WTC11 (cell line): ENCODE results near the gene FRMD4A. TPM values are rescaled to one million over a fixed set of nuclear protein-coding genes. Genes with fewer than 3 reads are reported as not detected.

Experiments
- ATAC-seq: fragments of 200-7000 bp; cut with Tn5 transposase; 2 replicates; pipeline ENCODE4 v1.10.0; 2021; ENCODE audit warnings: mild to moderate bottlenecking, moderate library complexity
- CTCF ChIA-PET: fragments of 300-600 bp; sonication (Branson Sonifier 250); formaldehyde crosslinking; loops from one replicate; lab custom pipeline; 2021; ENCODE audit warnings: antibody characterized with exemption; lab: Charles Lee
- POLR2A ChIA-PET: fragments of 350-600 bp; sonication (Branson Sonifier 250); formaldehyde crosslinking; loops from one replicate; lab custom pipeline; 2021; ENCODE audit warnings: antibody characterized with exemption; lab: Charles Lee
- DNase-seq: peaks from one replicate; pipeline ENCODE4 v3.0.0; 2021; ENCODE audit warnings: low spot score
- H3K27ac Mint-ChIP-seq: 2 replicates; pipeline ENCODE4 v1.8.0; 2021; ENCODE audit warnings: mixed read lengths
- H3K27me3 Mint-ChIP-seq: 2 replicates; pipeline ENCODE4 v1.8.0; 2021; ENCODE audit warnings: low read depth, mild to moderate bottlenecking, moderate library complexity, mixed read lengths
- H3K36me3 Mint-ChIP-seq: 2 replicates; pipeline ENCODE4 v1.8.0; 2021; ENCODE audit warnings: mixed read lengths
- H3K4me1 Mint-ChIP-seq: 2 replicates; pipeline ENCODE4 v1.8.0; 2022; ENCODE audit warnings: mixed read lengths
- H3K4me3 Mint-ChIP-seq: 2 replicates; pipeline ENCODE4 v1.8.0; 2021; ENCODE audit warnings: mild to moderate bottlenecking, moderate library complexity, mixed read lengths
- H3K9me3 Mint-ChIP-seq: 2 replicates; pipeline ENCODE4 v1.8.0; 2021; ENCODE audit warnings: mixed read lengths
- AFF4 ChIP-seq: sonication (generic); formaldehyde crosslinking; IDR thresholded peaks from 2 replicates; pipeline ENCODE4 v1.8.1; 2023; ENCODE audit warnings: mild to moderate bottlenecking, missing genetic modification reagents, borderline replicate concordance
- ARID4B ChIP-seq: sonication (generic); formaldehyde crosslinking; IDR thresholded peaks from 2 replicates; pipeline ENCODE4 v1.8.0; 2023; ENCODE audit warnings: missing genetic modification reagents, mild to moderate bottlenecking, borderline replicate concordance
- E2F4 ChIP-seq: sonication (generic); formaldehyde crosslinking; IDR thresholded peaks from 2 replicates; pipeline ENCODE4 v1.8.1; 2022; ENCODE audit warnings: low read depth, mild to moderate bottlenecking, moderate library complexity, missing genetic modification reagents, borderline replicate concordance
- ESRRA ChIP-seq: sonication (generic); formaldehyde crosslinking; IDR thresholded peaks from 2 replicates; pipeline ENCODE4 v1.8.1; 2022; ENCODE audit warnings: mild to moderate bottlenecking, missing genetic modification reagents, borderline replicate concordance
- FOXK1 ChIP-seq: sonication (generic); formaldehyde crosslinking; IDR thresholded peaks from 2 replicates; pipeline ENCODE4 v1.8.0; 2022; ENCODE audit warnings: mild to moderate bottlenecking, moderate library complexity, missing genetic modification reagents
- MXD4 ChIP-seq: fragments of 250-450 bp; sonication (Bioruptor Pico); IDR thresholded peaks from 2 replicates; pipeline ENCODE4 v1.8.0; 2021; ENCODE audit warnings: mild to moderate bottlenecking, moderate library complexity, borderline replicate concordance
- MYBL2 ChIP-seq: sonication (generic); formaldehyde crosslinking; IDR thresholded peaks from 2 replicates; pipeline ENCODE4 v1.8.1; 2023; ENCODE audit warnings: mild to moderate bottlenecking, moderate library complexity, missing genetic modification reagents
- NFYB ChIP-seq: sonication (generic); formaldehyde crosslinking; conservative IDR thresholded peaks from 2 replicates; pipeline ENCODE4 v1.8.0; 2022; ENCODE audit warnings: low read depth, missing genetic modification reagents
- ZBTB43 ChIP-seq: sonication (generic); formaldehyde crosslinking; IDR thresholded peaks from 2 replicates; pipeline ENCODE4 v1.8.1; 2023; ENCODE audit warnings: mild to moderate bottlenecking, missing genetic modification reagents
- ZNF121 ChIP-seq: sonication (generic); formaldehyde crosslinking; IDR thresholded peaks from 2 replicates; pipeline ENCODE4 v1.8.0; 2023; ENCODE audit warnings: missing genetic modification reagents
- ZNF263 ChIP-seq: sonication (generic); formaldehyde crosslinking; IDR thresholded peaks from 2 replicates; pipeline ENCODE4 v1.8.1; 2022; ENCODE audit warnings: low read depth, mild to moderate bottlenecking, moderate library complexity, missing genetic modification reagents
- ZNF281 ChIP-seq: sonication (generic); formaldehyde crosslinking; IDR thresholded peaks from 2 replicates; pipeline ENCODE4 v1.8.0; 2023; ENCODE audit warnings: mild to moderate bottlenecking, missing genetic modification reagents
- ZNF317 ChIP-seq: sonication (generic); formaldehyde crosslinking; IDR thresholded peaks from 2 replicates; pipeline ENCODE4 v1.8.1; 2023; ENCODE audit warnings: low read depth, mild to moderate bottlenecking, moderate library complexity, missing genetic modification reagents, borderline replicate concordance
- total RNA-seq: library from RNA; stranded (reverse); gene quantifications from 3 replicates; pipeline ENCODE4 v1.2.3, GENCODE V29; 2021
- TF ChIP-seq, protein P1 (sequence below): sonication (generic); formaldehyde crosslinking; conservative IDR thresholded peaks from 2 replicates; pipeline ENCODE4 v1.8.1; 2022; ENCODE audit warnings: mild to moderate bottlenecking, missing genetic modification reagents

FRMD4A gene
- total RNA-seq, 1 experiment from 2014 or later: 35.5 TPM

- no peak for ATAC-seq
Observed at GRCh38 chr10:13733071-13733470, 597.7 kb downstream of the FRMD4A start.

More at GRCh38 chr10:13733071-13733470, 597.7 kb downstream of the FRMD4A start:
- peaks cover 2% of the 10 kb centered on the region; the same call in 1 of the 2 replicates for H3K36me3 Mint-ChIP-seq
- TF ChIP-seq ZNF263 (CRISPR knock-in tag) (no peak), AFF4 (CRISPR knock-in tag) (no peak), ESRRA (CRISPR knock-in tag) (no peak), ZBTB43 (CRISPR knock-in tag) (no peak), FOXK1 (CRISPR knock-in tag) (no peak), NFYB (no peak), ZNF281 (no peak), MXD4 (CRISPR knock-in tag) (no peak), ZNF317 (CRISPR knock-in tag) (no peak), ZNF121 (CRISPR knock-in tag) (no peak), MYBL2 (CRISPR knock-in tag) (no peak), ARID4B (CRISPR knock-in tag) (no peak), E2F4 (CRISPR knock-in tag) (no peak)
- TF ChIP-seq, protein P1, sequence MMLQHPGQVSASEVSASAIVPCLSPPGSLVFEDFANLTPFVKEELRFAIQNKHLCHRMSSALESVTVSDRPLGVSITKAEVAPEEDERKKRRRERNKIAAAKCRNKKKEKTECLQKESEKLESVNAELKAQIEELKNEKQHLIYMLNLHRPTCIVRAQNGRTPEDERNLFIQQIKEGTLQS (CRISPR knock-in tag): no peak
- no peak overlapping the region for H3K27ac Mint-ChIP-seq
- ChIA-PET POLR2A (interaction anchor here (1.6 kb wide), 1 partner anchor 22 kb away, joined by 5 read pairs; no protein-coding TSS in a partner anchor), CTCF (no interaction called here)
- no peak for DNase-seq
- no peaks in the 10 kb centered on the region for H3K27me3 Mint-ChIP-seq
- peaks cover 53% of the 10 kb centered on the region for H3K4me1 Mint-ChIP-seq
- H3K4me3 Mint-ChIP-seq: no peak overlapping the region
- H3K9me3 Mint-ChIP-seq: no peaks in the 10 kb centered on the region
